NK-92 treated with Interleukin-12 subunit alpha and Interleukin-12 subunit beta, amount 100 ng/mL, for 24 hours (cell line): ENCODE data around the gene ADAP1.

Experiments
- DNase-seq: peaks from one replicate; lab custom pipeline; 2025; lab: John Stamatoyannopoulos, UW

ADAP1 gene

DNA sequence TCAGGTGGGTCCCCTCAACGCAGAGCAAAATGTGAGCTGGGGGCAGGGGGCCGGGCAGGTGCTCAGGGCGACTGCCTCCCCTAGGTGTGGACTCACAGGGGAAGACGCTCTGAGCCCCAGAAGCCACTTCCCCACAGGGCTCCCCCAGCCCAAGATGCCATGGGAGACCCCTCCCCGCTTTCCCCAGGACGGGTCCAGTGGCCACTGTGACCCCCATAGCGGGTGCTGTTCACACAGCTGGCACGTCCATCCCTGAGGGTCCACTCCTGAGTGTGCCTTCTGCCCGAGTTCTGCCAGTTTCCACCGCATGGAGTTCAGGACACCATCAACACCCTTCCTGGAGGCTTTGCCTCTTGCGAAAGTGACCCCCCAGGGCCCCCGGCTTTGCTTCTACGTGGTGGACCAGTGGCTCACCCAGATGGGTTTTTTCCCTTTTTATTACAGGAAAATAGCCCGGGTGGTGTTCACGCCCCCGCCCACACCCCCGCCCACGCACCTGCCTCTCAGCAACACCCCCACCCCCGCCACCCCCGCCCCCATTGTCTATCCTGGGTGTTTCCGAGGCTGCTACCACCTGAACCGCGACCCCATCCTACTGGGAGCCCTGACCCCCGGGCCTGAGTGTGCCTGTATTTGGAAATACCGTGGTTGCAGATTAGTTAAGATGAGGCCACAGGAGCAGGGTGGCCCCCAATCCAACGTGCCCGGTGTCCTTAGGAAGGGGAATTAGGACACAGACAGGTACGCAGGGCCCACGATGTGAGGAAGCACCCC is 32.0 kb downstream of the ADAP1 start:
- peak; percentile 82 for DNase-seq

DNA sequence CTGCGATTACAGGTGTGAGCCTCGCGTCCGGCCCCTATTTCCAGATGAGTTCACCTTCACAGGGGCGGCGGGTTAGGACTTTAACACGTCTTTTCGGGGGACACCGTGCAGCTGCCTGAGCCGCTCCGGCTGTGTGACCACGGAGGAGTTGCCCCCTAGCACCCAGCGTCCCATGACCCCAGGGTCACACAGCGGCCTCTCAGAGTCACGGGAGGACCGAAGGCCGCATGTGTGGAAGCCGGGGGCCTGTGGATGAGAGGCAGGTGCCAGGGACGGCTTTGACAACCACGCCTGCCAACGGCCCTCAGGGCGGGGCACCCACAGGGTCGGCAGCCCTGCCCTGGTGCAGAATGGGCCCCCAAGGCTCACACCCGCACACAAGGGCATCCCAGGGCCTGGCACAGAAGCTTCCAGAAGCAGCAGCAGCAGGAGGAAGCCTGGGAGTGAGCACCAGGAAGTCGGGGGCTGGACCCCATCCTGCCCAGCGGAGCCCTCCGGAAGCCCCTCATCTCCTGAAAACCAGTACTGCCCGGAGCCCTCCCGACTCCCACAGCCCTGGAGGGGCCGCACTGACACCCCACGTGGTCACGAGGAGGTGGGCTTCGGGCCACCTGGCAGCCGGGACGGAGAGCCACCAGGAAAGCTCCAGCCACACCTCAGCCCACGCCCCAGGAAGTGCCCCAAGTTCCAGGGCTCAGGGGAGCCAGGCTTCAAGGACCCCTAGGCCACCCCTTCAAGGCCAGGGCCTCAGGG is 32.7 kb downstream of the ADAP1 start:
- DNase-seq, result no peak

DNA sequence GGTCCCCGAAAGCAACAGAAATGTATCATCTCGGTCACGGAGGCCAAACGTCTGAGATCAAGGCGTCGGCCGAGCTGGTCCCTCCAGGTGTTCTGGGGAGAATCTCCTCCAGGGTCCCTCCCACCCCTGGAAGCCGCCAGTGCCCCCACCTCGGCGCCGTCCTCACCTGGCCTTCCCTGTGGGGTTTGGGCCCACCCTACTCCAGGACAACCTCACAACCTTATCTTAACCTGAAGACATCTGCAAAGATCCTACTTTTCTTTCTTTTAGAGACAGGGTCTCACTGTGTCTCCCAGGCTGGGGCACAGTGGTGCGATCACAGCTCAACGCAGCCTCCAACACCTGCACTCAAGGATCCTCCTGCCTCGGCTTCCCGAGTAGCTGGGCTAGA is 33.4 kb downstream of the ADAP1 start:
- no peak for DNase-seq

DNA sequence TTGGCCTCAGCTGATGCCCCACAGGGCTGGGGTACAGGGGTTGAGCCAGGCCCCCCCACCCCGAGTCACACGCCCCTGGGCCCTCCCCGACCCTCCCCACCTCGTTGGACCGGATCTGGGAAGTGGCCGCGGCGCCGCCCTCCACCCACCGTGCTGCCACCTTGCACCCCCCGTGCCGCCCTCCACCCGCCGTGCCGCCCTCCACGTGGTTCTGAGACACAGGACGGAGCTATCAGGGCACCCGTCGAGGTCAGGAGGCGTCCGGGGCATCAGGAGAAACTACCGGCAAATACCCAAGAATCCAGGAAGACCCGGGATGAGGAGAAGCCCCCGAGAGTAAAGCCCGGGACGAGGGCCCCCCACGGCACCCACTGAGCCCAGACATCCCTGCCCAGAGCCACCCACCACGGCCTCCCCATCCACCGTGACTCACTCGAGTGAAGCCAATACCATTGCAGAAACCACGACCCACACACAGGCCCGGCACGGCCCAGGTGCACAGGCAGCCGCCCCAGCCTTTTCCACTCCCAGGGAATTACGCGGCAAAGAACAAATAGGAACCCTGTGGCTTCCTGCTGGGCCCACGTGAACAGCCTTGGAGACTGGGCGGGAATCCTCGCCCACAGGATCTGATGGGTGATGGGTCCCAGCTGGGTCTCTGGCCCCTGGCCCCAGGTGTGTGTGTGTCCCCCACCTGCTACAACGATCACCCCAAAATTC is 34.0 kb downstream of the ADAP1 start:
- DNase-seq, result no peak

DNA sequence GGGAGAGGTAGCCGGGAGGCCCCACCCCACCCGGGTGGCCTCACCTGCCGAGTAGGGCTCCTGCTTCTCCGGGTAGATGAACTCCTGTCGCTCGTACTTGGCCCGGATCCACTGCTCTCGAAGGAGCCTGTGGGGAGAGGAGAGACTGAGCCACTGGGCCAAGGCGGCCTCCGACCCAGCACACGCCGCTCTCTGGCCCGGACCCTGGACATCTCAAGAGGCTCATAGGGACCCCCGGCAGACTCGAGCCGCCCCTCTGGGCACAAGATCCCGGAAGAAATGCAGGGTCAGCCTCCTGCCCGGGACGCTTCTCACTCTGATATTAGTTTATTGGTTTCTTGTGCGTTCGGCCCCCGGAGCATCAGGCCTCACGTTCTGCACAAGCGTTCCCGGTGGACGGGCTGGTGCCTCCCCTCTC is 34.5 kb downstream of the ADAP1 start:
- no peak for DNase-seq

DNA sequence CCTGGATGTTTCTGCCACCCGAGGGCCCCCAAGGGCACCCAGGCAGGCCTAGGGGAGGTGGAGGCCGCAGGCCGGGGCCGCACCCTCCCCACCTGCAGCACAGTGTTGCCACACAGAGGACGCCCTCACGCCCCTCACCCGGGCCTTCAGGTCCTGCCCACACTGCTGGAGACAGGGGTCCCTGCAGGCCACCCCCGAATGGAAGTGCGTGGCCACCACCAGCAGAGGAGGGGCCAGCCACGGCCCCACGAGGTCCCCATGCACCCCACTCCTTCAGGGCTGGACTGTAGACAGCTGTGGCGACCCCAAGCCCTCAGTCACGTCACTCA is 35.4 kb downstream of the ADAP1 start:
- no peak for DNase-seq

DNA sequence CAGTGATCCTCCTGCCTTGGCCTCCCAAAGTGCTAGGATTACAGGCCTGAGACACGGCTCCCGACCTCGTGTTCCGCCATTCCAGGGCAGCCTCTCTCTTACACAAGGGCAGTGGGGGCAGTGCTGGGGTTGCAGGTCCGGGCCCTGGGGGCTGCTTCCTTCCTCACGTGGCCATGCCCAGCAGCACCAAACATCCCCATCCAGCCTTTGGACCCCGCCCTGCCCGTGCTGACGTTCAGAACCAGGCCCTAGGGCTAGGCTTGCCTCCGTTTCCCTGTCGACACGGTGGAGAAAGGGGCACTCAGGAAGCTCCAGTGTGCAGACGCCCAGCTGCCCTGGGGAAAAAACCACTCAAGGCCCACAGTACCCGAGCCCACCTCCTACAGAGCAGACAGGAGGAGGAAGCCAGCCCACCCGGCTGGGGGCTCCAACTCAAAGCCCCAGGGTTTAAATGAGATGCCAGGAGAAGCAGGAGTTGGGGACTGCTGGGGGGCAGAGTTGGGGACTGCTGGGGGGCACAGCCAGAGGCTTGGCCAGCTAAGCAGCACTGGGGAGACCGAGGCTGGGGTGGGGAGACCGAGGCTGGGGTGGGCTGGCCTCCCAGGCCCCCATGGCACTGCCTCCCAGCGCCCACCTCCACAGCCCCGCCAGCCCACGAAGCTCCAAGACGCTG is 35.9 kb downstream of the ADAP1 start:
- DNase-seq, result no peak

DNA sequence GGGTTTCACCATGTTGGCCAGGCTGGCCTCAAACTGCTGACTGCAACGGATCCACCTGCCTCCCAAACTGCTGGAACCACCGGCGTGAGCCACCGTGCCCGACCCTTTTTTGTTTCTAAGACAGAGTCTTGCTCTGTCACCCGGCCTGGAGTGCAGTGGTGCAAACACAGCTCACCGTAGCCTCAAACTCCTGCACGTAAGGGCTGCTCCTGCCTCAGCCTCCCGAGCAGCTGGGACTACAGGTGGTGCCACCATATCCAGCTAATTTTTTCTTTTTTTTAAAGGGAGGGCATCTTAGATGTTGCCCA is 36.4 kb downstream of the ADAP1 start:
- no peak for DNase-seq

DNA sequence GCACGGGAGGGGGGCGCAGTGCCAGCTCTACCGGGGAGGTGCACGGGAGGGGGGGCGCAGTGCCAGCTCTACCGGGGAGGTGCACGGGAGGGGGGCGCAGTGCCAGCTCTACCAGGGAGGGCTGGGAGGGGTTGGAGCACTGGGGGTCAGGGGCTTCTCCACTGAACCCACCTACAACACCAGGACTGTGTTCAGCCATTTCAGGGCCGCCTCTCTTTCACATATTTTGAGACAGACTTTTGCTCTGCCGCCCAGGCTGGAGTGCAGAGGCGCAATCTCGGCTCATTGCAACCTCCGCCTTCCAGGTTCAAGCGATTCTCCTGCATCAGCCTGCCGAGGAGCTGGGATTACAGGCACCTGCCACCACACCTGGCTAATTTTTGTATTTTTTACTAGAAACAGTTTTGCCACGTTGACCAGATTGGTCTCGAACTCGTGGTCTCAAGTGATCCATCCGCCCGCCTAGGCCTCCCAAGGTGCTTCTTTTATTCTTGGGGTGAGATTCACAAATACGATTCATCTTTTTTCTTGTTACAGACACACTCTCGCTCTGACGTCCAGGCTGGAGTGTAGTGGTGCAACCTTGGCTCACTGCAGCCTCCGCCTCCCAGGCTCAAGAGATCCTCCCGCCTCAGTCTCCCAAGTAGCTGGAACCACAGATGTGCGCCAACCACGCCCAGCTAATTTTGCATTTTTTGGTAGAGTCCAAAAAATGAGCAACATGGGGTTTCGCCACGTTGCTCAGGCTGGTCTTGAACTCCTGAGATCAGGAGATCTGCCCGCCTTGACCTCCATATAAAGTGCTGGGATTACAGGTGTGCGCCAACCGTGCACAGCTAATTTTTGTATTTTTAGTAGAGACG is 37.0 kb downstream of the ADAP1 start:
- no peak for DNase-seq

DNA sequence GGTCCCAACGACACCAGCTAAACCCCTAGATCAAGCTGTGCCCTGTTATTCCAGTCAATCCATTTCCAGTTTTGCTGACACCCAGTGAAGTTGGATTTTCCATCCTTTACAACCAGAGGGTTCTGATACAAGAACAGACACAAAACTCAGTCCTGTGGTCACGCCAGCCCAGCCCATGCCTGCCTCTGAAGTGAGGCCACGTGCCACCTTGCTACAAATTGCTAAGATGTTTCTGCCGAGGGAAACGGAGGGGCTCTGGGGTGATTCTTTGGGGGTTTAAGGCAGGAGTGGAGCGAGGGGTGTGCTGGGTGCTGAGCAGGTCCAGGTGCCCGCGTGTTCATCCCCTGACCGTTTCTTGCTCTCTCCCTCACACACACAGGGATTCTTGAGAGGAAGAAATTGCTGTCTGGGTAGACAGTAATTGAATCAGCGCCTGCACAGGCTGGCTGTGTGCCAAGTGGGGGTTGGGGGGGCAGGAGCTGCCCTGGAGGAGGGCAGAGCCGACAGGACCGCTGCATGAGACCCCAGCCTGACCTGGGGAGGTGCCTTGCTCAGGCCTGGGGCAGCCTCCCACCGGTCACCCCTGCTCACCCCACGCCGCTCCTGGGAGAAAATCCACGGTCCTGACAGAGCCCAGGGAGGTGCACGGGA is 38.1 kb downstream of the ADAP1 start:
- DNase-seq, result no peak

DNA sequence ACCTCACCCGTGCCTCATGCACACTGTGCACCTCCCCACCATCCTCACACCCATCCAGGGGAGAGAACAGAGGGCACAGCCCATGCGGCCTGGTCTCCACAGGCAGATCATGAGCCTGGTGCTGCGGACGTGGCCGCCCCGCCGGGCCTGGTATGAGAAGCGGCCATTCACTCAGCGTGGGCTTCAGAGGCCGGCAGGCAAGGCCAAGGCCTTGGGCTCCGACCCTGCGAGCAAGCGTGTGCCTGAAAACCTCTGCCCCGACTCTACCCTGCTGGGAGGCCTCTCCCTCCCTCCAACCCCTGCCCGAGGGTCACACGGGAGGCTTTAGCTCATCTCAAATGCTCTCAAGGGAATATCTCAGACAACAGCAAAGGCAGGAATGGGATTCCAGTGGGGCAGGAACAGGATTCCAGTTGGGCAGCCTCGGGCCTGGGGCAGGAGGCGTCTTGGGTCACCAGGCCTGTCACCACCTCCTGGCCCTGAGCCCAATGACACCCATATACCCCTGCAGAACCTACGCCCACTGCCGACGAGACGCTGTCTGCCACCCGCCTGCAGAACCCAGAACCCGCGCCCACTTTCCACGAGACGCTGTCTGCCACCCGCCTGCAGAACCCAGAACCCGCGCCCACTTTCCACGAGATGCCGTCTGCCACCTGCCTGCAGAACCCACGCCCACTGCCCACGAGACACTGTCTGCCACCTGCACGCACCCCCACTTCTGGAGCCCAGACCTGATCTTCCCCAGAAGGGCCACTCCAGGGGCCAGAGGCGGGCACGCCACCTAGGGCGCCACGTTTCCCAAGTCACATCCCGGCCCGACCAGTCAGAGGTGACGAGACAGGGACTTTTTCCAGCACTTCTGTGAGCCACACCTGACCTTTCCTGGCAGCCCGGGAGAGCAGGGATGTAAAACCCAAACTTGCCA is 38.9 kb downstream of the ADAP1 start:
- no peak for DNase-seq

DNA sequence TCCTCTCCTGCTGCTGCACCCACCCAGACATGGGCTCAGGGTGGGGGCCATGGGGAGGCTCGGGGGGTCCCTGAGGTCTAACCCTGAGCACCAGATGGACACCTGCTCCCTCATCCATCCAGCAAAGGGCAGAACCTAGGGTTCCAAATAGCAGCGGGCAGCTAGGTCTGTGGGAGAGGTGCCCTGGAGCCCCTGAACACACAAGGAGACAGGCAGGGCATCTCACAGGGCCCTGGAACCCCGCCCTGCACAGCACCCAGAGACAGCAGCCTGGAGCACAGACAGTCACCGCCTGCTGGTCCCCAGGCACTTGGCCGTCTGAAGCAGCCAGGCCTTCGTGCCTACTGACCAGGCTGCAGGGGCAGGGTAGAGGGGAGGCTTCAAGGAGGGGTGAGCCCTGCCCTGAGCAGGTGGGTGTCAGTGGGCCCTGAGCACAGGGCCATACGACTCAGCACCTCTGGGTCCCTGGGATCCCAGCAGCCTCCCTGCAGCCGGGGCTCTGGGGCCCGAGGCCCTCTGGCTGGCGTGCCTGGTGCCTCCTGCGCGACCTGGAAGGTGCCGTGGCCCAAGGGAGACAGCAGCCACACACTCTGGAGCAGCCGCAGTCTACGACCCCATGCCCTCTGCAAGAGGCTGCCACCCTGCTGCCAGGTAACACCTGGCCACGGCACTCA is 39.8 kb downstream of the ADAP1 start:
- no peak for DNase-seq

DNA sequence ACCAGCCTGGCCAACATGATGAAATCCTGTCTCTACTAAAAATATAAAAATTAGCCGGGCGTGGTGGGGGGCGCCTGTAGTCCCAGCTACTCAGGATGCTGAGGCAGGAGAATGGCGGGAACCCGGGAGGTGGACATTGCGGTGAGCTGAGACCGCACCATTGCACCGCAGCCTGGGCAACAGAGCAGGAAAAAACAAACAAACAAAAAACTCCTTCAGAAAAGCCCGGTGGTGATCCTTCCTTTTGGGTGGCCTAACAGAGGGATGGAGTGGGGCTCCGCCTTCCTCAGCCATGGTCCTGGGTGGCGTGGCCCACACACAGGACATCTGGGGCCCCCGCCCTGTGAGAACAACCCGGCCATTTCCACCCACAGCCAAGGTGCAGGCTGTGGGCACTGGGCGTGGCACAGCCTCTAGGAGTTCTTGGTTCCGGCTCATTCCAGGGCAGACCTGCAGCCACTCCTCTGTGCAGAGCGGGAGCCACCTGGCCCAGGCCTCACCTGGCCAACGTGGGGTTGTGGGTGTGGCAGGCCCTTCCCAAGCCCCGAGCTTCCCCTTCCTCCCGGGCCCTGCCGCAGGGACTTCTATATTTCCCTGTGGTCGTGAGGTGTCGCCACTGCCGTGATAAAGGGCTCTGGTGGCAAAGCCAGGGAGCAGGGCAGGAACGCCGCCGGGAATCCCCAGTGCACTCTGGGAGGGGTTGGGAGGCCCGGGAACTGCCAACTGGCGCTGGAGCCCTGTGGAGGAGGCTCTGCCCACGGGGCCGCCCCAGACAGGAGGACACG is 40.6 kb downstream of the ADAP1 start:
- no peak for DNase-seq

DNA sequence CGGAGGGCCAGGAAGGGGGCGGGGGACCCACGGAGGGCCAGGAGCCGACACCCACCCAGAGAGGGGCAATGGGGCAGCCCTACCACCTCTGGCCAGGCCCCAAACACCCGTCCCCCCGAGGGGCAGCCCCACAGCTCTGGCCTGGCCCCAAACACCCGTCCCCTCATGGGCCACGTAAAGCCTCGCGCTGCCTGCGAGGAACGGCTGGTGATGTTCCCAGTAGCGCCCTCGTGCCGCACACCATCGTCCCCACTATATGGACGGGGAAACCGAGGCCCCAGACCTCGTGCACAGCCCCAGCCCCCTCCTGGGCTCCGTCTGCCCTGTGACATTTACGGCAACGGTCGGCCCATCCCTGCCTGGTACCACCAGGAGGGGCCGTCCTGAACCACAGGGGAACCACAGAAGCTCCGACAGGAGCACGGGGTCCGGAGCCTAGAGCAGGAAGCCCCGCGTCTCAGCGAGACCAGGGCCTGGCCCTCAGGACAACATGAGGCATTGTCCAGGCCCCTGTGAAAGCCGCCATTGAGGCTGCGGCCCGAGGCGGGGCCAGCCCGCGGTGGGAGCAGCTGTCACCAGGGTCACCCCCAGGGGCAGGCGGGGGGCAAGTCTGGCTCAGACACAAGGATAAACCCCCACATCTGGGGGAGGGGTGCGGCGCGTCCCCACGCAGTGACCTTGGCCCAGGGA is 42.5 kb downstream of the ADAP1 start:
- DNase-seq, result no peak

DNA sequence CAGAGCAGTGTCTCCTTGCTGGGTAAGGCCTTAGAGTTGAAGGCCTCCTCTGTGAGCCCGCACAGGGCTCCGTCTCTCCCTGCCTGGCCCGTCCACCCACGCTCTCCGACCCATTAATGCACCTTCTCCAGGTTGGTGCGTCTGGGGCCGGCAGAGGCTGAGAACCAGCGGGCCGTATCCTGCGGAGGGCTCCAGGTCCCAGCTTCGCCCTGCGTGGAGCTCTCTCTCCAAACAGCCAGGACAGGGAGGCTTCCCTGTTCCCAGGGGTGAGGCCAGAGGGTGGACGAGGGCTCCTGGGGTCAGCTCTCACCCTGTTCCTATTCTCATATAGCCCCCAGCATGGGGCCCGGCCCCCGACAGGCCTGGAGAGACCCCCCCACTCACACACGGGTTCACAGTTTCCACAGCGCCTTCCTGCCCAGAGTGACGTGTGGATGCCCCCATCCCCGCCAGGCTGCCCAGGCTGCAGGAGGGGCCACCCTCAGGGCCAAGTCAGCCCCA is 43.5 kb downstream of the ADAP1 start:
- DNase-seq, result no peak

DNA sequence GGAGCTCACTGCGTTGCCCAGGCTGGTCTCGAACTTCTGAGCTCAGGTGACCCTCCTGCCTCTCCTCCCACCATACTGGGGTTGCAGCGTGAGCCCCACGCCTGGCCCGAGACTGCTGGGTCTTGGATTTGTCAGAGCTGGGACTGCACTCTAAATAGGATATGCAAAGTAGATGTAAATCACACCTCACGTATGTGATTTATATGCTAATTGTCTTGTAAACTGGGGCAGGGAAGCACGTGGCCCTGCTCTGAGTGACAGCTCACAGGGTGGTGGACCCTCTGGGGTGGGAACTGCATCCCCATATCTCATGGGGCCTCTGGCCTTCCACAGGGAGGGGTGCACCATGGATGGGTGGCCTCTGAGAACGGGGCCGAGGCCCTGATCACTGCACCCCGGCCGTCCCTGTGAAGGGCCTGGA is 44.0 kb downstream of the ADAP1 start:
- no peak for DNase-seq

DNA sequence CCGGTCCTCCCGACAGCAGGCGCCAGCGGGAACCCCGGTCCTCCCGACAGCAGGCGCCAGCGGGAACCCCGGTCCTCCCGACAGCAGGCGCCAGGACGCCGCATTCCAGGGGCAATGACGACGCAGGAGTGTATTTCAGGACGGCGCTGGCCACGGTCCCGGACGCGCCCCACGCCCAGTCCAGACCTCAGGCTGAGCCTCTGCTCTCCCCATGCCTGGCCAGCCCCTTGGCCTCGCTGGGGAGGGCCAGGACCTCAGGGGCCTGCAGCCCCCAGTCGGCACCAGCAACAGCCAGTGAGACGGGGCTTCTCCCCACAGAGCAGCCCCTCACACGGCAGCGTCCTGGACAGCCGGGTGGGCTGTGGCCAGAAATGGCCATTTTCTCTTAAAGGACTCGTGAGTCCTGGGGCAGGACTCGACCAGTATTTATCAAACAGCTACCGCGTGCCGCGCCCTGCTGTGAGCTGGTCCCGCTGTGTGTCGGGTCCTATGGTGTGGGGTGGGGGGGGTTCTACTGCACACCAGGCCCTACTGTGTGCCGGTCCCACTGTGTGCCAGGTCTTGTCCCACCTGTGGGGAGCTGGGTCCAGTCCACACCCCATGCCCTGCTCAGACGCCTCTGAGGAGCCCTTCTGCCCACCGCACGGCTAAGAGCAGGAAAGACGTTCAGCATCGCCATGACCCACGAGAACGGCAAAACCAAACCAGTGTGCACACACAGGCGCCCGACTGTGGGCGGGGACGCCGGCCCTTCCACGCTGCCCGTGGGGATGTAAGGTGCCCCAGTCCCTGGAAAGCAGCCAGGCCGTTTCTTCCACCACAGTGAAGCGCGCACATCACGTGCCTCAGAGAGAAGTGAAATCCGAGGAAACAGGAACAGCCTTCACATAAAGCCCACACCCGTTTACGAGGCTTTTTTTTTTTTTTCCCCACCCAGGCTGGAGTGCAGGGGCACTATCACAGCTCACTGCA is 44.8 kb downstream of the ADAP1 start:
- DNase-seq, result no peak
